Gastrocnemius medialis (tissue), 4 donors: ENCODE results near the gene IL4R. TPM values are rescaled to one million over a fixed set of nuclear protein-coding genes. Genes with fewer than 3 reads are reported as not detected.
A peak's percentile ranks its signal among the peaks of the same experiment; 100 is the strongest.

Experiments used
- ATAC-seq, 2 donors: fragments of 150-250 bp; one replicate each; pipeline ENCODE4 v1.9.1; 2016
- DNase-seq, 2 donors: peaks; one replicate each; pipeline ENCODE4 v3.0.0-alpha.2; 2019
- H3K27ac ChIP-seq, 4 donors: fragments of 200-600 bp; sonication (generic); 1 replicate in 1 of 4; 2 replicates in 3 of 4; pipeline ENCODE4 v1.5.1; 2016 to 2018; ENCODE audit warnings: mild to moderate bottlenecking in 2 of 4, moderate library complexity in 1 of 4
- H3K27me3 ChIP-seq, 3 donors: fragments of 200-600 bp; sonication (generic) in 2 of 3; 1 replicate in 1 of 3; 2 replicates in 2 of 3; pipeline versions ENCODE4 v1.5.1 to v1.6.0; 2016 to 2019; ENCODE audit warnings: mild to moderate bottlenecking in 1 of 3, moderate library complexity in 1 of 3
- H3K36me3 ChIP-seq, 2 donors: fragments of 200-600 bp; sonication (generic) in 1 of 2; one replicate each; pipeline ENCODE4 v1.5.1; 2017 to 2018
- H3K4me1 ChIP-seq, 2 donors: fragments of 200-600 bp; sonication (generic) in 1 of 2; one replicate each; pipeline ENCODE4 v1.5.1; 2016 to 2017; ENCODE audit warnings: mild to moderate bottlenecking in 2 of 2
- H3K4me3 ChIP-seq, 4 donors: fragments of 200-600 bp; sonication (generic) in 3 of 4; 1 replicate in 1 of 4; 2 replicates in 3 of 4; pipeline ENCODE4 v1.5.1; 2016 to 2019; ENCODE audit warnings: mild to moderate bottlenecking in 2 of 4
- H3K9me3 ChIP-seq, 3 donors: fragments of 200-600 bp; sonication (generic) in 2 of 3; 1 replicate in 1 of 3; 2 replicates in 2 of 3; pipeline ENCODE4 v1.5.1; 2016 to 2019
- CTCF ChIP-seq, 5 experiments: fragments of 450-650 bp in 3 of 5; fragments of 200-600 bp in 2 of 5; sonication (generic) in 2 of 5; IDR thresholded peaks in 4 of 5; conservative IDR thresholded peaks in 1 of 5; 1 replicate in 4 of 5; 2 replicates in 1 of 5; pipeline ENCODE4 v1.5.1; 2016 to 2019; ENCODE audit warnings: antibody characterized with exemption in 5 of 5, mild to moderate bottlenecking in 3 of 5, moderate library complexity in 3 of 5
- POLR2A ChIP-seq, 2 donors: fragments of 450-650 bp; IDR thresholded peaks; one replicate each; pipeline ENCODE4 v1.6.1; 2017; ENCODE audit warnings: antibody characterized with exemption in 2 of 2, mild to moderate bottlenecking in 2 of 2, moderate library complexity in 2 of 2
- in situ Hi-C, 4 donors: fragments of 200-750 bp; cut with MboI; loops; one replicate each; pipeline versions ENCODE4 v1.15.0 to v1.8.0; 2017; ENCODE audit warnings: low sequenced_read_pairs in 4 of 4
- intact Hi-C: fragments of 100-400 bp; cut with DNase I; formaldehyde crosslinking; loops from one replicate; pipeline ENCODE4 v1.15.1; 2023; ENCODE audit warnings: low total_unique reads
- total RNA-seq, 4 donors: library from RNA; depleted of rRNA; stranded (reverse); fragments of >200 nt; gene quantifications; one replicate each; pipeline versions ENCODE4 v1.1.0 to v1.2.3, GENCODE V29; 2016

Gene IL4R
- total RNA-seq, 4 donors from 2014 or later = 4.5 to 7.4 (median 6.5) TPM

GRCh38 chr16:27366687-27367460 lies 53.1 kb downstream of the IL4R start:
- Histone ChIP-seq H3K36me3 (no peaks in the 10 kb centered on the region), H3K27ac (peak overlapping the region; percentile 18 to 56 (median 22)), H3K4me3 (peak overlapping the region in 1 of 4 donors; percentile 52), H3K9me3 (no peaks in the 10 kb centered on the region), H3K4me1 (peaks cover 0 to 7% of the 10 kb centered on the region in 2 donors), H3K27me3 (no peaks in the 10 kb centered on the region)
- in situ Hi-C loops = loop anchor here in 1 of 4 donors (25.0 kb wide), 1 partner anchor 130 kb away; no protein-coding TSS in a partner anchor
- ATAC-seq = no peak
- intact Hi-C loops = no loop called here
- no peak for DNase-seq
- TF ChIP-seq POLR2A (IDR thresholded peaks at IDR 0.05) = no peak
- TF ChIP-seq CTCF (IDR thresholded peaks at IDR 0.05 in 4 of 5, conservative IDR thresholded peaks at IDR 0.05 in 1 of 5) = no peak

- Histone ChIP-seq H3K4me1 (peaks cover 0 to 7% of the 10 kb centered on the region in 2 donors), H3K27me3 (no peaks in the 10 kb centered on the region), H3K4me3 (peak overlapping the region; percentile 14 to 52 (median 28)), H3K27ac (peak overlapping the region in 2 of 4 donors; percentile 24 to 56), H3K9me3 (no peaks in the 10 kb centered on the region), H3K36me3 (no peaks in the 10 kb centered on the region)
- in situ Hi-C loops (loop anchor here in 1 of 4 donors (25.0 kb wide), 1 partner anchor 130 kb away; no protein-coding TSS in a partner anchor), intact Hi-C loops (loop anchor here (1.0 kb wide), 2 partner anchors 132 to 188 kb away; no protein-coding TSS in a partner anchor)
- peak; percentile 44 to 60 for ATAC-seq
- peak; percentile 32 to 56 for DNase-seq
- TF ChIP-seq POLR2A (IDR thresholded peaks at IDR 0.05) (no peak), CTCF (IDR thresholded peaks at IDR 0.05 in 4 of 5, conservative IDR thresholded peaks at IDR 0.05 in 1 of 5) (peak; percentile 24 to 77 (median 62))
Measured at GRCh38 chr16:27367461-27368357, 53.9 kb downstream of the IL4R start.

- no peaks in the 10 kb centered on the region for H3K9me3 ChIP-seq
- intact Hi-C loops (loop anchor here (1.0 kb wide), 2 partner anchors 133 to 189 kb away; no protein-coding TSS in a partner anchor), in situ Hi-C loops (loop anchor here in 1 of 4 donors (25.0 kb wide), 1 partner anchor 131 kb away; no protein-coding TSS in a partner anchor)
- no peaks in the 10 kb centered on the region for H3K36me3 ChIP-seq
- no peak overlapping the region for H3K27ac ChIP-seq
- ATAC-seq = no peak
- H3K4me1 ChIP-seq = peaks cover 0 to 7% of the 10 kb centered on the region in 2 donors
- TF ChIP-seq CTCF (IDR thresholded peaks at IDR 0.05 in 4 of 5, conservative IDR thresholded peaks at IDR 0.05 in 1 of 5) (no peak), POLR2A (IDR thresholded peaks at IDR 0.05) (no peak)
- H3K27me3 ChIP-seq = no peaks in the 10 kb centered on the region
- H3K4me3 ChIP-seq = no peak overlapping the region
- no peak for DNase-seq
Measured at GRCh38 chr16:27368358-27368722, 54.6 kb downstream of the IL4R start.

GRCh38 chr16:27369806-27370205 lies 56.0 kb downstream of the IL4R start:
- in situ Hi-C loops = loop anchor here in 3 of 4 donors (5.0 to 25.0 kb wide), 4 partner anchors 133 to 205 kb away; no protein-coding TSS in a partner anchor
- TF ChIP-seq CTCF (IDR thresholded peaks at IDR 0.05 in 4 of 5, conservative IDR thresholded peaks at IDR 0.05 in 1 of 5) = no peak
- TF ChIP-seq POLR2A (IDR thresholded peaks at IDR 0.05) = no peak
- no peak overlapping the region for H3K4me3 ChIP-seq
- ATAC-seq (no peak), DNase-seq (no peak)
- intact Hi-C loops = no loop called here
- H3K27ac ChIP-seq = no peak overlapping the region
- no peaks in the 10 kb centered on the region for H3K9me3 ChIP-seq
- H3K4me1 ChIP-seq = peaks cover 0 to 7% of the 10 kb centered on the region in 2 donors
- H3K27me3 ChIP-seq = no peaks in the 10 kb centered on the region
- H3K36me3 ChIP-seq = no peaks in the 10 kb centered on the region
